Thyroid gland (tissue), 4 donors: ENCODE results near the gene ARID4A. TPM values are rescaled to one million over a fixed set of nuclear protein-coding genes. Genes with fewer than 3 reads are reported as not detected.

Experiments used
- DNase-seq, 2 donors: peaks; one replicate each; pipeline ENCODE4 v3.0.0-alpha.2; 2019
- H3K27ac ChIP-seq, 3 donors: fragments of 200-600 bp; sonication (generic); 1 replicate in 2 of 3; 2 replicates in 1 of 3; pipeline ENCODE4 v1.5.1; 2016 to 2019; ENCODE audit warnings: mild to moderate bottlenecking in 1 of 3, moderate library complexity in 1 of 3
- H3K27me3 ChIP-seq: fragments of 200-600 bp; sonication (generic); one replicate; pipeline ENCODE4 v1.5.1; 2019
- H3K36me3 ChIP-seq, 2 donors: fragments of 200-600 bp; sonication (generic); one replicate each; pipeline ENCODE4 v1.5.1; 2016 to 2019
- H3K4me1 ChIP-seq, 2 donors: fragments of 200-600 bp; sonication (generic); one replicate each; pipeline ENCODE4 v1.5.1; 2017 to 2019
- H3K4me3 ChIP-seq, 3 donors: fragments of 200-600 bp; sonication (generic); replicated peaks in 1 of 3; 1 replicate in 2 of 3; 2 replicates in 1 of 3; pipeline ENCODE4 v1.5.1; 2016; ENCODE audit warnings: mild to moderate bottlenecking in 1 of 3
- H3K9me3 ChIP-seq: fragments of 200-600 bp; sonication (generic); one replicate; pipeline ENCODE4 v1.5.1; 2017
- POLR2A ChIP-seq, 2 donors: fragments of 450-650 bp; IDR thresholded peaks; one replicate each; pipeline ENCODE4 v1.6.1; 2017; ENCODE audit warnings: antibody characterized with exemption in 2 of 2, mild to moderate bottlenecking in 2 of 2, moderate library complexity in 1 of 2
- WGBS, 2 donors: methylation state at CpG; one replicate each; pipeline ENCODE4 v1.1.5; 2017; 5-methylcytosine and 5-hydroxymethylcytosine counted together
- intact Hi-C: fragments of 100-400 bp; cut with DNase I; formaldehyde crosslinking; loops from one replicate; pipeline ENCODE4 v1.15.1; 2023
- total RNA-seq, 4 donors: library from RNA; depleted of rRNA; stranded (reverse); fragments of >200 nt; gene quantifications; one replicate each; pipeline ENCODE4 v1.2.3, GENCODE V29; 2016
- TF ChIP-seq, protein P1 (sequence below), 6 experiments: fragments of 200-600 bp in 3 of 6; fragments of 450-650 bp in 3 of 6; sonication (generic) in 3 of 6; IDR thresholded peaks; one replicate each; pipeline ENCODE4 v1.5.1; 2016 to 2019; ENCODE audit warnings: antibody characterized with exemption in 6 of 6, mild to moderate bottlenecking in 2 of 6, inconsistent platforms in 1 of 6, moderate library complexity in 1 of 6

Gene ARID4A
- total RNA-seq, 4 donors from 2014 or later, result 17.1 to 18.7 (median 17.6) TPM

GRCh38 chr14:58265401-58265800 is 33.0 kb upstream of the ARID4A start:
- H3K27ac ChIP-seq, result no peak overlapping the region
- H3K36me3 ChIP-seq, result peaks cover 59 to 80% of the 10 kb centered on the region in 2 donors
- TF ChIP-seq POLR2A (IDR thresholded peaks at IDR 0.05), result no peak
- TF ChIP-seq, protein P1, sequence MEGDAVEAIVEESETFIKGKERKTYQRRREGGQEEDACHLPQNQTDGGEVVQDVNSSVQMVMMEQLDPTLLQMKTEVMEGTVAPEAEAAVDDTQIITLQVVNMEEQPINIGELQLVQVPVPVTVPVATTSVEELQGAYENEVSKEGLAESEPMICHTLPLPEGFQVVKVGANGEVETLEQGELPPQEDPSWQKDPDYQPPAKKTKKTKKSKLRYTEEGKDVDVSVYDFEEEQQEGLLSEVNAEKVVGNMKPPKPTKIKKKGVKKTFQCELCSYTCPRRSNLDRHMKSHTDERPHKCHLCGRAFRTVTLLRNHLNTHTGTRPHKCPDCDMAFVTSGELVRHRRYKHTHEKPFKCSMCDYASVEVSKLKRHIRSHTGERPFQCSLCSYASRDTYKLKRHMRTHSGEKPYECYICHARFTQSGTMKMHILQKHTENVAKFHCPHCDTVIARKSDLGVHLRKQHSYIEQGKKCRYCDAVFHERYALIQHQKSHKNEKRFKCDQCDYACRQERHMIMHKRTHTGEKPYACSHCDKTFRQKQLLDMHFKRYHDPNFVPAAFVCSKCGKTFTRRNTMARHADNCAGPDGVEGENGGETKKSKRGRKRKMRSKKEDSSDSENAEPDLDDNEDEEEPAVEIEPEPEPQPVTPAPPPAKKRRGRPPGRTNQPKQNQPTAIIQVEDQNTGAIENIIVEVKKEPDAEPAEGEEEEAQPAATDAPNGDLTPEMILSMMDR (IDR thresholded peaks at IDR 0.05), result no peak
- no peak for DNase-seq
- no peaks in the 10 kb centered on the region for H3K4me1 ChIP-seq
- no peak overlapping the region for H3K4me3 ChIP-seq
- intact Hi-C loops, result no loop called here
- H3K9me3 ChIP-seq, result no peaks in the 10 kb centered on the region
- no peaks in the 10 kb centered on the region for H3K27me3 ChIP-seq

GRCh38 chr14:58270628-58271027 is 27.7 kb upstream of the ARID4A start:
- peaks cover under 1 to 5% of the 10 kb centered on the region in 2 donors for H3K4me1 ChIP-seq
- TF ChIP-seq, protein P1 (IDR thresholded peaks at IDR 0.05), result no peak
- no peak for TF ChIP-seq POLR2A (IDR thresholded peaks at IDR 0.05)
- intact Hi-C loops, result no loop called here
- no peak overlapping the region for H3K4me3 ChIP-seq
- DNase-seq, result no peak
- H3K27ac ChIP-seq, result no peak overlapping the region
- no peaks in the 10 kb centered on the region for H3K9me3 ChIP-seq
- H3K27me3 ChIP-seq, result no peaks in the 10 kb centered on the region
- peaks cover 52 to 54% of the 10 kb centered on the region in 2 donors for H3K36me3 ChIP-seq
- WGBS, 2 donors, result 86 to 93% methylated on average over 2 of the region's 2 CpGs

DNA sequence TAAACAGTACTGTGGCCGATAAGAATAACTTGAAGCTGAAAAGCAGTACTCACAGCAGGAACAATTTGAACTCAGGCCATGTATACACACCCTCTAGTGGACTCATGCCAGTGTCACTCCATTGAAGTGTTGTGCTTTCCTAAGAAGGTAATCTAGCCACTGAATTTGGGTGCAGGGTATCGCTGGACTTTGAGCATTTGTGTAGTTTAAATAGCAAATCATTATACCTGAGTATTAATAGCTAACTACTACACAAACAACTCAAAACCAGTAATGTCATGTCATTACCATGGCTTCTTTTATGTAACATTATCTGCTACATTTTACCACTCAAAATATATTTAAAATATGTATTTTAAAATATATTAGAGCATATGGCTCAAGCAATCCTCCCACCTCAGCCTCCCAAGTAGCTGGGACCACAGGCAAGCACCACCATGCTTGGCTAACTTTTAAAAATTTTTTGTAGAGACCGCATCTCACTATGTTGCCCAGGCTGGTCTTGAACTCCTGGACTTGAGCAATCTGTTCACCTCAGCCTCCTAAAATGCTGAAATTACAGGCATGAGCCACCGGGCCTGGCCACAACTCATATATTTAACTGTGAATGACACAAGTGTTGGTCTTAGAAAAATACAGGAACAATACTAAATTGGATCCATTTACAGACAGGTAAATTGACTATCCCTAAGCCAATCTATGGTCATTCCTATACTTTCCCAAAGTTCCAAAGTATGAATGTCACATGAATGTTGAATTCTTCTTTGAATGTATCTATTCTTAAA is 25.6 kb upstream of the ARID4A start:
- no peak overlapping the region for H3K27ac ChIP-seq
- H3K27me3 ChIP-seq, result no peaks in the 10 kb centered on the region
- H3K9me3 ChIP-seq, result no peaks in the 10 kb centered on the region
- 64 to 69% methylated on average over 4 of the region's 4 CpGs for WGBS, 2 donors
- intact Hi-C loops, result no loop called here
- H3K36me3 ChIP-seq, result peaks cover 36 to 45% of the 10 kb centered on the region in 2 donors
- H3K4me1 ChIP-seq, result peaks cover 5 to 7% of the 10 kb centered on the region in 2 donors
- no peak overlapping the region for H3K4me3 ChIP-seq
- DNase-seq, result peak in 1 of 2 donors; percentile 20
- TF ChIP-seq, protein P1 (IDR thresholded peaks at IDR 0.05), result no peak
- no peak for TF ChIP-seq POLR2A (IDR thresholded peaks at IDR 0.05)

- H3K4me3 ChIP-seq, result no peak overlapping the region
- no peak for DNase-seq
- no peak overlapping the region for H3K27ac ChIP-seq
- no peaks in the 10 kb centered on the region for H3K9me3 ChIP-seq
- no peak for TF ChIP-seq POLR2A (IDR thresholded peaks at IDR 0.05)
- TF ChIP-seq, protein P1 (IDR thresholded peaks at IDR 0.05), result no peak
- intact Hi-C loops, result no loop called here
- H3K27me3 ChIP-seq, result no peaks in the 10 kb centered on the region
- peaks cover 5 to 7% of the 10 kb centered on the region in 2 donors for H3K4me1 ChIP-seq
- peaks cover 18 to 31% of the 10 kb centered on the region in 2 donors for H3K36me3 ChIP-seq
Observed at GRCh38 chr14:58274881-58275280, 23.5 kb upstream of the ARID4A start.

GRCh38 chr14:58275527-58276190 is 22.7 kb upstream of the ARID4A start:
- Histone ChIP-seq H3K4me3 (no peak overlapping the region), H3K27ac (no peak overlapping the region), H3K27me3 (no peaks in the 10 kb centered on the region), H3K9me3 (no peaks in the 10 kb centered on the region), H3K36me3 (peaks cover 15 to 23% of the 10 kb centered on the region in 2 donors), H3K4me1 (peaks cover 5 to 12% of the 10 kb centered on the region in 2 donors)
- DNase-seq, result no peak
- 78 to 85% methylated on average over 2 of the region's 2 CpGs for WGBS, 2 donors
- intact Hi-C loops, result no loop called here
- no peak for TF ChIP-seq POLR2A (IDR thresholded peaks at IDR 0.05)
- TF ChIP-seq, protein P1 (IDR thresholded peaks at IDR 0.05), result no peak
